GM12864 (cell line): ENCODE data around the gene ZFC3H1.
"Not testable (repeated sequence)": the region's sequence is repeated elsewhere in the genome, so short reads cannot be mapped to it uniquely, and the experiment has no call there.

Source experiments
- DNase-seq: peaks from one replicate; pipeline ENCODE4 v3.0.0-alpha.2; 2011; ENCODE audit warnings: low read depth
- H3K4me3 ChIP-seq: 2 replicates; pipeline ENCODE4 v1.5.1; 2011; ENCODE audit warnings: mild to moderate bottlenecking, low read depth, low read length, control low read depth
- CTCF ChIP-seq: IDR thresholded peaks from 2 replicates; pipeline ENCODE4 v1.5.1; 2011; ENCODE audit warnings: low read depth, mild to moderate bottlenecking, moderate library complexity, low read length, control low read depth, inconsistent platforms; ENCODE audit errors: missing control alignments

The ZFC3H1 gene

GRCh38 chr12:71581206-71581605, 82.4 kb downstream of the ZFC3H1 start:
- DNase-seq: no peak
- TF ChIP-seq CTCF: no peak
- H3K4me3 ChIP-seq: no peak overlapping the region

- H3K4me3 ChIP-seq: no peak overlapping the region
- TF ChIP-seq CTCF: no peak
- no peak for DNase-seq
Observed at GRCh38 chr12:71578694-71579258, 84.9 kb downstream of the ZFC3H1 start.

GRCh38 chr12:71576496-71576895, 87.2 kb downstream of the ZFC3H1 start:
- TF ChIP-seq CTCF: no peak
- no peak overlapping the region for H3K4me3 ChIP-seq
- DNase-seq: no peak

GRCh38 chr12:71569885-71570284, 93.8 kb downstream of the ZFC3H1 start:
- not testable (repeated sequence) for H3K4me3 ChIP-seq, DNase-seq

GRCh38 chr12:71567537-71567936, 96.1 kb downstream of the ZFC3H1 start:
- DNase-seq: no peak
- TF ChIP-seq CTCF: no peak
- no peak overlapping the region for H3K4me3 ChIP-seq

- no peak for DNase-seq
Observed at GRCh38 chr12:71566655-71567054, 97.0 kb downstream of the ZFC3H1 start.

GRCh38 chr12:71565535-71565934, 98.1 kb downstream of the ZFC3H1 start:
- no peak overlapping the region for H3K4me3 ChIP-seq
- no peak for DNase-seq
- no peak for TF ChIP-seq CTCF

More at GRCh38 chr12:71566655-71567054, 97.0 kb downstream of the ZFC3H1 start:
- no peak for TF ChIP-seq CTCF
- no peak overlapping the region for H3K4me3 ChIP-seq
